ENCODE measurements around the gene ACTG1.

GRCh38 chr17:81524039-81524864, 11.7 kb upstream of the ACTG1 start:
- TF ChIP-seq FOXK2 (IDR thresholded peaks at IDR 0.05) (no peak), FOXM1 (IDR thresholded peaks at IDR 0.05; ENCODE audit: borderline replicate concordance) (no peak), LEF1 (IDR thresholded peaks at IDR 0.05; ENCODE audit: borderline replicate concordance) (no peak), L3MBTL2 (conservative IDR thresholded peaks at IDR 0.05) (no peak), SUZ12 (IDR thresholded peaks at IDR 0.05) (no peak), FOXA1 (IDR thresholded peaks at IDR 0.05) (no peak)

Measured in HEK293T (cell line).